GM11168 (cell line): ENCODE results near the gene TMEM145.

Source experiments
- in situ Hi-C: fragments of 300-500 bp; cut with MboI; formaldehyde crosslinking; loops from one replicate; pipeline ENCODE4 v1.12.0; 2022; ENCODE audit warnings: low sequenced_read_pairs; ENCODE audit not compliant: unreplicated experiment

TMEM145 gene

DNA sequence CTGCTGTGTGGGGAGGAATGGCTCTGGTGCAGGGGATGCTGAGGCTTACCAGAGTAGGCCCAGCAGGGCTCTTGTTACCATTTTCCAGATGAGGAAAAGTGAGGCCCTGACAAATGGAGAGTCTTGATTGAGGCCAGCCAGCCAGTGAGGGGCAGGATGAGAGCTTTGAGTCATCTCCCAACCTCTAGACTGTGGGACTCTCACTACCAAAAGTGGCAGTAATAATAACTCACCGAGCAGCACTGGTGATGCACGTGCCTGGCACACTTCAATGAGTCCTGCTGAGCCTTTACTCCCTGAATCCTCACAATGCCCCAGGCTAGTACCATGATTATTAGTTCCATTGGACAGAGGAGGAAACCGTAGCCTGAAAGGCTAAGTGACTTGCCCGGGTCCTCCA, 36.3 kb upstream of the TMEM145 start:
- in situ Hi-C loops = no loop called here

DNA sequence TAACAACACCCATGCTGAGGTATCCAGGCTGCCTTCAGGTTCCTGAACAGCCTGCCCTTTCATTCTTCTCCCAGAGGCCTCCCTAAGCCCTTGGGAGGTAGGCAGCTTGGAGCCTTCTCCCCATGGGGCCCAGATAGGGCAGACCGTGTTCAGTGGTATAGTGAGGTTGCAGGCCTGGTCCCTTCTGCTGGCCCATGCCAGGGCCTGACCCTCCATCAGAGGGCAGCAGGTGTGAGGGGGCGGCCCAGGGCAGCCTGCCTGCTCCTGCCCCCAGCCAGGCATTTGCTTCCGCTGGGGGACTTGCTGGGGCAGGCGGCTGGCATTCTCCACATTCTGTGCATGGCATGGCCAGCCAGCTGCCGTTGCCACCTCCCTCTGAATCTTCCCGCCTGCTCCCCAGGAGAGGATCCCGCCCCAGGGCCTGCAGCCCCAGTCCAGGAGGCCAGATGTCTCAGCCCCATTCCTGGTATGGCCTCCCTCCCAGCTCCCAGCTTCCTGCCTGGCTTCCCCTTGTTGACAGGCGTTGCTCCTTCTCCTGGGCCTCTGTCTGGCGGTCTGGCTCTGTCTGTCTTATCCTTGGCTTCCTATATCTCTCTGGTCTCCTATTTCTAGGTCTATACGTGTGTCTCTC, 35.2 kb upstream of the TMEM145 start:
- in situ Hi-C loops = no loop called here

DNA sequence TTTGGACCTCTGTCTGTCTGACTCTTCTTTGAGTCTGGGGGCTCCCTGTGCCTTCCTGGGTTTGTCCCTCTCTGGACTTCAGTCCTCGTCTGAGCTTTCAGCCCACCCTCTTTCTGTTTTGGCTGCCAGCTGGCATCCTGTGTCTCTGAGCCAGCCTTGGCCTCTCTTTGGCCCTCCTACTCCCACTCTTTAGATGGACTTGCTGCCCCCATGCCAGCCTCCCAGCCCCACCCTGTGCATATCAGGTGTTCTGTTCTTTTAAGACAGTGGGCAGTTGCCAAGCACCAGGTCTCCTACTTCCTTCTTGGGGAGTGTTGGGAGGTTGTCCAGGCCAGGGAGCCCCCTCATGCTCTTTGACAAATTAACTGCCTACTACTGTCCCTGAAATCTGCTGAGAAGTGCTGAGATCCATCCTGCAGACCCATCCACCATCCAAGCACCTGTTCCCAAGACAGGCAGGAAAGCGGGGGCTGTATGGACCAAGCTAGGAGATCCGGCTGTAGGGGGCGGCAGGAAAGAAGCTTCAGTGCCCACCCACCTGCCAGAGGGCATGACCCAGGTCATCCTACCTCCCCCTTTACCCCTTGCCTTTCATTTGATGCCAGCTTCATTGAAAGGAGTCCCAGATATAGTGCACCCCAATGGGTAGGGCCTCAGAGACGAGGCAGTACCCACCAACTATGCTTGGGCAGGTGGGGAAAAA, 34.5 kb upstream of the TMEM145 start:
- in situ Hi-C loops = no loop called here

DNA sequence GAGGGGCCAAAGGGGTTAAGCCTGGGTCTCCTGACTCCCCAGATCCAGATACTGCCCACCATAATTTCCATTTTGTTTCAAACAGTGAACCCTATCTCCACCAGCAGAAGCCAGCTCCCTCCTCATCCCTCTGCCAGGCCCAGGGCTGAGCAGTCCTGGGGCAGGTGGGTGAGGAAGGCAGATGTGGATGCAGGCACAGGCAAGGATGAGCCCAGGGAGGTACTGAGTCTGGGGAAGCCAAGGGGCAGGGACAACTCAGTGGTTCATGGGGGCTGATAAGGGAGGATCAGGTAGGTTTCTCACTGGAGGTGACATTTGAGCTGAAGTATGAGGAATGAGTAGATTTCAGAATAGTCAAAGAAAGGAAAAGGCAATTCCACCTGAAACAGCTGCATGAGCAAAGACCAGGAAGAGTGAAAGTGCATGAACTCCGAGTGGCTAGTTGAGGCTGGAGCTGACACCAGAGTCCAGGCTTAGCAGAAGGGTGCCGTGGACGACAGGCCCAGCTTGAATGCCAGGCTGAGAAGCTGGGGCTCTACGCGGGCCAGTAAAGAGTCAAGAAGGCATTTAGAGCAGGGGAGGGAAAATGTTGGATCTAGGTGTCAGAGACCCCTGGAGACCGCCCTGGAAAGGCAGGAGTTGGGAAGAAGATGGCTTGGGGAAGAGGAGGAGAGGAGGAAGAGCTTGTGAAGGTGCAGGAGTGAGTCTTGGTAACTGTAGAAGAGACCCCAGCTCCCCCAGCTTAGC, 33.8 kb upstream of the TMEM145 start:
- in situ Hi-C loops = no loop called here

DNA sequence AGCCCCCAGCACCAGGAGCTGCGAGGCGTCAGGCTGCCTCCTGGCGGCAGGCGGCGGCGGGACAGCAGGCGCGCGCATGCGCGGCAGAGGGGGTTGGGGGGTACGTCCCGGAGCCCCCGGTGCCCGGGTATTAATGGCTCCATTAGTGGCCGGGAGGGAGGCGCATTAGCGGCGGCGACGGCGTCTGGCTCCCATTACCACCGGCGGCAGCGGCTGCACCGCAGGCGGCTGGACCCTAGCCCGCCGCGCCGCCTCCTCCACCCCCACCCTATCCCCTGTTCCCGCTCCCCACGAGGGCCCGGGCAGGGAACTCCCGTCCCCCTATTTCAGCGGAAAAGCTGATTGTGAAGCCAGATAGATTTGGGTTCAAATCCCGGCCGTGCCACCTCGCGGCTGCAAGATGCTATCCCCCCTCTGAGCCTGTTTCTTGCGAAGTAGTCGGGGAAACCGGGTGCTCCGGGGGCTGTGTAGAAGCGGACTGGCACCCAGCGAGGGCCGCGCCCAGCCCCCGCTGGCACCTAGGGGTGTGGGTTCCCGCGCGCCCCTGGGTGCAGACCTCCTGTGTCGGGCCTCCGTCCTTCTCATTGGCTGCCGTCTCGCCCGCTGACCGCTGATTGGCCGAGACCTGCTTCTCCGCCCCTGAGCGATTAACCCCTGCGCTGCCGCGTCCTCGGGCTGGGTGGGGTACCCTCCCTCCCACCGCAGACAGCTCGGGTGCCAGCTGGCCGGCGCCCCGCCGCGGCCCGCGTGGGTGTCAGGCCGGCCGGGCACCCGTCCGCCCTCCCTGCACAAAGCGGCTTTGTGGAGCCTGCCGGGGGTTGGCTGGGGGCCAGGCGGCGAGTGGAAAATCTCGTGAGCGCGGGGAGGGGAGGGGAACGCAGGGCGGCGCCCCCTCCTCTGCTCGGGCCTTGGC, 33.0 kb upstream of the TMEM145 start:
- in situ Hi-C loops = no loop called here

DNA sequence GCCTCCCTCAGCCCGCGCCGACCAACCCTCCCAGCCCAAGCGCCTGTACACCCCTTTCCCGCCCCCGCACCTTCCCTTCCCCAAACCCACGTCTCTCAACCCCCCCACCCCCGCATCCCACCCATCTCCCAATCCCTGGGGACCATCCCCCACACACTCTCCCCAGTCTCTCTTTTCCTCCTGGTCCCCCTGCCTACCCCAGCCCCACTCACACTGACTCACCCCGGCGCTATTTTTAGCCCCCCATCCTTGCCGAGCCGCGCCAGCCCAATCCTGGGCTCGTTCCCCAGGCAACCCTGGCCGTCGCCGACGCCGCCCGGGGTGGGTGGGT, 32.3 kb upstream of the TMEM145 start:
- in situ Hi-C loops = no loop called here

DNA sequence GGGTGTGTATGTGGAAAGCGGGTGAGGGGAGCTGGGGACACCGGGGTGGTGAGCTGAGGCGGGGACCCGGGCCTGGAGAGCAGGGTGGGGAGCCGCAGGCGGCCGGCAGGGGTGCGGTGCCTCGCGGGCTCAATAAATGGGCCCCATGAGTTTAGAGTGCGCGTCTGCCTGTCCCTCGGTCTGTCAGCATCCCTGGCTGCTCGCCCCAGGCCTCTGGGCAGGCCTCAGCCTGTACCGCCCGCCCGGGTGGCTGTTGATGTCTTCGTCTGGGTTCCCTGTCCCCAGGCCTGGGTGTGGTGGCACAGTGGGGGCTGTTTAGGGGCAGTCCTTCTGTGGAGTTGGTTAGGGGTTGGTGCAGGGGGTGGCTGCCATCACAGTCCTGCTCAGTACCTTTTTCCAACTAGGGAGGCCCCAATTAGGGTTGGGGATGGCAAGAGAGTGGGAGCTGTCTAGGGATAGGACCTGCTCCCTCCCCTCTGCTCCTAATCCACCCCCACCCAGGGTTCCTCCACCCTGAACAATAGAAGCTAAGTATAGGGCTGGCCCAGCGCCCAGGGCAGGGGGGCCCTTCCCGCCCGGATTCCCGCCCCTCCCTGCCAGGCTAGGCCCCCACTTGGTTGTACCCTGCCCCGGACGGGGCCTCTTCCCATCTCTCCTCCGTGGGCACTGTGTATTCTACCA, 31.8 kb upstream of the TMEM145 start:
- in situ Hi-C loops = no loop called here

DNA sequence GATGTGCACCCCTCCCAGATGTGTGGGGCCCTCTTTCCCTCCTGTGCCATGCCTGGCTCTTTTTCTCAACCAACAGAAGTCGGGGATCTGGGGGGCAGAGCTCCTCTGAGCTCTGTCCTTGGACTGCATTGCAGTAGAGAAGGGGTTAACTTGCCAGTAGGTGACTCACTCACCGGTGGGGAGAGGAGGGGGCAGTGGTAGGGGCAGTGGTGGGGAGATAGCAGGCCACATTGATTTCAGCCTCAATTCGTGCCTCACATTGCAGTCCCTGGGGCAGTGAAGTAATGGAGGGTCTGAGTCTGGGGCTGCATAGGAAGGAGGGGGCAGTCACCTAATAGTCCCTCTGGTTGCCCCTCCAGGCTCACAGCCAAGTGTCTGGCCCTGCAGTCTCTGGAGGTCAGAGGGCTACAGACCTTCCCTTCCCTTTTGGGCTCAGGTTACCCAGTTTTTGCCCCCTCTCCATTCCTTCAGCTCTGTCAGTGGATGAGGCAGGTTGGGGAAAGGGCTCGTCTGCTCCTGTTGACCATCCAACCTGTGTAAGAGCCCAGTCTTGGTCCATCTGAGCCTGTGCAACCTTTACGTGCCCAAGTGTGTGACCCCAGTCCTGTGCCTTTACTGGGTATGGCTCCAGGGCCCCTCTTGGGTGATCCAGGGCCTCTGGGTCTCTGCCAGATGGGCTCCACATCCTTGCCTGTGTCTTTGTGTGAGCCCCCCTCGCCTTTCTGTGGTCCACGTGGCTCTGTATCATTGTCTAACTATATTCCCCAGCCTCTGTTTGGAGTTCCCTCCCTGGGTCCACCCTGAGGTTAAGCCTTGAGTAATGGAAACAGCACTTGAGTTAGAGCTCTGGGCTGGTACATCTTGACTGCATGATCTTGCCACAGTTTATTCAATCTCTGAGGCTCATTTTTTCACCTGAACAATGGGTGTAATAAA, 31.0 kb upstream of the TMEM145 start:
- in situ Hi-C loops = no loop called here

DNA sequence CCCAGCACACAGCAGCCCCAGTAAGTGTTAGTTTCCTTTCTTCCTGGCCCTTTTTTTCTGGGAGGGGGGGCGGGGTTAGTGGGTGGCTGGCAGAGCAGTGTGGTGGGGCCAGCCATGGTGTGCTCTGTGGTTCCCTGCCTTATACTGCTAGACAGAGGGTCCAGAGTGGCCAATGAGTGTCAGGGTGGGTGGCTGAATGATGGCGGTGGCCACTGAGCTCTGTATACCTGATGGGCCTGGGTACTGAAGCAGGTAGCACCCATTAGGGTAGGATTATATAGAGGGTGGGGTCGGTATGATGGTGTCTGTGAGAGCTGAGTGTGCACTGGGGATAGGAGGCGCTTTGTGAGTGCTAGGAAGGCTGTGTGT, 30.3 kb upstream of the TMEM145 start:
- in situ Hi-C loops = no loop called here

DNA sequence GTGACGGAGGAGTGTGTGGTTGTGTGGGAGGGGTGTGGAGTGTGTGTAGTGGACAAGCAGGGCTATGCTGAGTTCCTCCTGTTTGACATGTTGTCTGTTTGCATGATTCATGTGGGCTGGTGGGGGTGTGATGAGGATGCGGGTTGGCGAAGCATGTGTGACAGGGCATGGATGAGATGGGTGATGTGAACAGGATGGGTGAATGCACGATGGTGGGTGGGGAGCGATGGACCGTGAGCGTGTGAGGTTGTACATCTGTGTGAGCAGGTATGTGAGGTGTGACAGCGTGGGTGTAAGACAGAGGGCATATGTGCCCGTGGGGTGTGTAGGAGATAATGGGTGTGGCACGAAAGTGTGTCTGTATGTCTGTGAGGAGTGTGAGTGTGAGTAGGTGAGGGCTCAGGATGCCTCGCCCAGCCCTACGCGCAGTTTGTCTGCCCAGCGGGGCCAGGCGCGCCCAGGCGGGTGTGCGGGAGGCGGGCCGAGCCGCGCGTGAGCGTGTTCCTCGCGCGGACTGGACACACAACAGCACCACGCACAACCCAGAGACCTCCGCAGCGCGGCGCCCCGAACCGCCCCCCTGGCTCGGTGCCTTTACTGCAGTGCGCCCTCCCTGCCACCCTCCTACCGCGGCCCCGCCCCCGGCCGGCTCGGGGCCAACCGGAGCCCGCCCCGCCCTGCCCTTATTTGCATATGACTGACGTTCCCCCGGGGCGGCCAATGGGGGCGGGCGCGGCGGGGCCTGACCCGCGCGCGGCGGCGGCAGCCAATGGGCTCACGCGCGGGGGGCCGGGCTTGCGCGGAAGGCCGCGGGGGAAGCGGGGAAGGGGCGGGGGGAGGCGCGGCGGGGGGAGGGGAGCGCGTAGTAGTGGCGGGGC, 29.7 kb upstream of the TMEM145 start:
- in situ Hi-C loops = no loop called here

DNA sequence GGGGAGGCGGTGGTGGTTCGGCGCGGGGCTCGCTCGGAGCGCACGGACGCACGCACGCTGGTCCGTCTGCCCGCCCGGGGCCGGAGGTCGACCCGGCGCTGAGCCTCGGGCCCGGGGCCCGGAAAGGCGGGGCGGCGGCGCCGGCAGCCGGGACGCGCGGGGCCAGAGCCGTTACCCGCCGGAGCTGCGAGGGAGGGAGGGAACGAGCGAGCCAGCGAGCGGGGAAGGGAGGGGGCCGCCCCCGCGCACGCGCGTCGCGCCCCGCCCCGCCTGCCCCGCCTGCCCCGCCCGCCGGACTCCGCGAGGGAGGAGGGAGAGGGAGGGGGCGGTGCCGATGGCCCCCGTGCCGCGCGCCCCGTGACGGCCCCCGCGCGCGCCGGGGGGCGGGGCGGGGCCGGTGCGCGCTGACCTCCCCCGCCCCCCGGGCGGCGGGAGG, 29.0 kb upstream of the TMEM145 start:
- in situ Hi-C loops = no loop called here

DNA sequence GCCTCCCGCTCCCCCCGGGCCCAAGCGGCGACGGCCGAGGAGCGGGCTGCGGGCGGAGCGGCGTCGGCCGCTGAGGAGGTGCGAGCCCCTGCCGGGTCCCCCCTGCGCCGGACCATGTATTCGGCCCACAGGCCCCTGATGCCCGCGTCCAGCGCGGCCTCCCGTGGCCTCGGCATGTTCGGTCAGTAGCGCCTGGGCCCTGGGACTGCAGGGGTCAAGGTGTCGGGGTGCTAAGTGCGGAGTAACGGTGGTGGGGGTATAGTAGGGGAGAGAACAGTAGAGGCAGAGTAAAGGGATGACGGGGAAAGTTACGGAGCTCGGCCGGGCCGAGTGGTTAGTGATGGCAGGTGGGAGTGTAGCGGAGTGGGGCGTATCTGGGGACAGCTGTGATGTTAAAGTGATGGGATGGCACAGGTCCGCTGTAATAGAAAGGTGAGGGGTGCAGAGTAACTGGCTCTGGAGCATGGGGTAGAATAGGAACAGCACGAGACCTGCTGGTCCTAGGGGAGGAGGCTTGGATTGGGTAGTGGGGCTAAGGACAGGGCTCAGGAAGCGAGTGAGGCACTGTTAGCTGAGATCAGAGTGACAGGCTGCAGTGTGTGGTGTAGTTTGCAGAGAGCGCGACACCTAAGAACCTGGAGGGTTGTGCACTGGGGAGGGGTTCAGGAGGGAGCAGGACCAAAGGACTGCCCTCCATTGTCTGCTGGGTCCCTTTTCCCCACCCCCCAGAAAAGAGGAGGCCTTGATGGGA, 28.3 kb upstream of the TMEM145 start:
- in situ Hi-C loops = no loop called here

DNA sequence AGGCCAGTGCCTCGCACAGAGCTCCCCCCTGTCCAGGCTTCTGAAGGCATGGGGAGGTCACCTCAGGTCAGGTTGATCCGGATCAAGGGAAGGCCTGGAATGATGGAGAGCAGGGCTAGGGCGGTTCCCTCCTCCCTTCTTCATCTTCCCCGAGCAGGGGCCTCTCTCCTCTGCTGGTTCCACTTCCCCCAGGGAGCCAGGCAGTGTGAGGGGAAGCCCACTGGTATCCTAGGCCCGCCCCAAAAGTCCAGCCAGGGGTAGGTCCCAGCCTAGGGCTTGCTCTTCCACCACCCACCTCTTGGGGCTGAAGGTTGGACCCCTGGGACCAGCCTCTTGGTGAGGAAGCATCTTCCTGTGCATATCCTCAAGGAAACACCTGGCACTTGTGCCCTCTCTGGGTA, 27.6 kb upstream of the TMEM145 start:
- in situ Hi-C loops = no loop called here

DNA sequence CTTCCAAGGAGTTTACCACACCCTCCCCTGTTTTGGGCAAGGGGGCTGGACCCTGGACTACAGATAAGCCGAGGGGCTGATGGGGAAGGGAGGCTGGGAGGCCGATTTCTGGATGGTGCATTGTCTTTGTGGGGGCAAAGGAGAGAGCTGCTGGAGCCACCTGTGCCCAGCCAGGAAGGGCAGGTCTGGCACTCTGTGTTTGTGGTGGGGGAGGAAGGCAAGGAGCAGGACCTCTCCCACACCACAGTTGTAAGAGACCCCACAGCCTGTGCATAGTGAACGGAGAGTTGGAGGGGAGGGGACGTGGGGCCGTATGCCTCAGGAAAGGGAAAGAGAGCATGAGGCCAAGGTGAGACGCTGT, 27.1 kb upstream of the TMEM145 start:
- in situ Hi-C loops = no loop called here

DNA sequence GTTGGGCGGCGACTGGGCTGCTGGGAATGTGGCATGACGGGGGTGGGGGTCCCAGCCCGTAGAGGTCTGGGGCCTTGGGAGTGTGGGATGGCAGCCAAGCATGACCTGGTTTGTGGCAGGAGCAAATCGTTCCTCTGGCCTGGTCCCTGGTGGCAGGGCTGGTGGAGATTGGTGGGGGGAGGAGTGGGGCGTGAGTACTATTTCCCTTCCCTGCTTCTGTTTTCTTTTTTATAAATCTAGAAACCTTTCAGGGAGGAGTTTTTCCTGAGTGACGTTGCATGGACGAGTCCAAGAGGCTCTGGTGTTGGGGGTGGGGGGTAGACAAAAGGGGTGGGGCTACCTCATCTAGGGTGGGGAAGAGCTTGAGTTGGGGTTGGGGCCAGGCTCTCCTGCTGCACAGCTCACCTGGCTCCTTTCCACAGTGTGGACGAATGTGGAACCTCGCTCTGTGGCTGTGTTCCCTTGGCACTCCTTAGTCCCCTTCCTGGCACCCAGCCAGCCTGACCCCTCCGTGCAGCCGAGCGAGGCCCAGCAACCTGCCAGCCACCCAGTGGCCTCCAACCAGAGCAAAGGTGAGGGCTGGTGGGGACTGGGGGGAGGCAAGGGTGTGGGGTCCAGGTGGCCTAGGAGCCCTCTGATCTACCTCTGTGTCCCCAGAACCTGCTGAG, 26.6 kb upstream of the TMEM145 start:
- in situ Hi-C loops = no loop called here

DNA sequence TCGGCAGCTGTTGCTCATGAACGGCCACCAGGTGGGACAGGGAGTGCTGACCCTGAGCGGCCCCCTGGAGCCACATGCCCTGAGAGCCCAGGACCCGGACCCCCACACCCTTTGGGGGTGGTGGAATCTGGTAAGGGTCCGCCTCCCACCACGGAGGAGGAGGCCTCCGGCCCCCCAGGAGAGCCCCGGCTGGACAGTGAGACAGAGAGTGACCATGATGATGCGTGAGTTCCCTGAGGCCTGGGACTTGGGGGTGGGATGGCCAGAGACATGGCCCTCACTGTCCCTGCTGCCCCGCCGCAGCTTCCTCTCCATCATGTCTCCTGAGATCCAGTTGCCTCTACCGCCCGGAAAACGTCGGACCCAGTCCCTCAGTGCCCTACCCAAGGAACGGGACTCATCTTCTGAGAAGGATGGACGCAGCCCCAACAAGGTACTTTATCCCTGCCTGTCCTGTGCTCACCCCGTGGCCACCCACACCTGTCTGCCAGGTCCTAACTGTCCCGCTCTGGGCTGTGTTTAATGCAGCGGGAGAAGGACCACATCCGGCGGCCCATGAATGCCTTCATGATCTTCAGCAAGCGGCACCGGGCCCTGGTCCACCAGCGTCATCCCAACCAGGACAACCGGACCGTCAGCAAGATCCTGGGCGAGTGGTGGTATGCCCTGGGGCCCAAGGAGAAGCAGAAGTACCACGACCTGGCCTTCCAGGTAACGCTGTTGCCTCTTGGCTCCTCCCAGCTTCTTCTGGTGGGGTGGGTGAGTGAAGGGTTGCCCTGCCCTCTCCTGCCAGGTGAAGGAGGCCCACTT, 25.9 kb upstream of the TMEM145 start:
- in situ Hi-C loops = no loop called here
